ENCODE measurements around the gene RAB11B.

DNA sequence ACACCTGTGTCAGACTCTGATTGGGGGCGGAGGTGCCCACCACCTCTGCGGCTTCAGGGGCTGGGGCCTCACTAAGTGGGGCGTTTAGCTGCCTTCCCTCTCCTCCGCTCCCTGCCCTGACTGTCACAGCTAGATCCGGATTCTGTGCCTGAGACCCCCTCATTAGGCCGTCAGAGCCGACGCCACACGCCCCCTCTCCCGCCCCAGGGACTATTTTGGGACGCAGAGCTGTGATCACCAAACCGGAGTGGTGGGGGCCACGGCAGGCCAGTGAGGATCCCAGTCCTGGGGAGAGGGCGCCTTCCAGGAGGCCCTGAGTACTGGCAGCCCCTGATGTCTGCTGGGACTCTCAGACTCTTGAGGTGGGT lies 47.9 kb upstream of the RAB11B start:
- TF ChIP-seq, protein P1, sequence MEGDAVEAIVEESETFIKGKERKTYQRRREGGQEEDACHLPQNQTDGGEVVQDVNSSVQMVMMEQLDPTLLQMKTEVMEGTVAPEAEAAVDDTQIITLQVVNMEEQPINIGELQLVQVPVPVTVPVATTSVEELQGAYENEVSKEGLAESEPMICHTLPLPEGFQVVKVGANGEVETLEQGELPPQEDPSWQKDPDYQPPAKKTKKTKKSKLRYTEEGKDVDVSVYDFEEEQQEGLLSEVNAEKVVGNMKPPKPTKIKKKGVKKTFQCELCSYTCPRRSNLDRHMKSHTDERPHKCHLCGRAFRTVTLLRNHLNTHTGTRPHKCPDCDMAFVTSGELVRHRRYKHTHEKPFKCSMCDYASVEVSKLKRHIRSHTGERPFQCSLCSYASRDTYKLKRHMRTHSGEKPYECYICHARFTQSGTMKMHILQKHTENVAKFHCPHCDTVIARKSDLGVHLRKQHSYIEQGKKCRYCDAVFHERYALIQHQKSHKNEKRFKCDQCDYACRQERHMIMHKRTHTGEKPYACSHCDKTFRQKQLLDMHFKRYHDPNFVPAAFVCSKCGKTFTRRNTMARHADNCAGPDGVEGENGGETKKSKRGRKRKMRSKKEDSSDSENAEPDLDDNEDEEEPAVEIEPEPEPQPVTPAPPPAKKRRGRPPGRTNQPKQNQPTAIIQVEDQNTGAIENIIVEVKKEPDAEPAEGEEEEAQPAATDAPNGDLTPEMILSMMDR (conservative IDR thresholded peaks at IDR 0.05), result no peak
- no peak for TF ChIP-seq ZFX (IDR thresholded peaks at IDR 0.05)
